OCI-LY3 (cell line): ENCODE data around the gene EFNA5.

Experiments used
- H2AFZ ChIP-seq: fragments of 200-600, 300-600 bp; shearing (Covaris generic); 2 replicates; pipeline ENCODE4 v1.6.0; 2014; ENCODE audit warnings: antibody characterized with exemption, low read depth, low read length
- H3K27ac ChIP-seq: fragments of 200-600, 300-600 bp; sonication (generic); 2 replicates; pipeline ENCODE4 v1.5.1; 2014; ENCODE audit warnings: mild to moderate bottlenecking, low read length, moderate library complexity, mixed read lengths
- H3K27me3 ChIP-seq: fragments of 200-600, 300-600 bp; sonication (generic); 2 replicates; pipeline ENCODE4 v1.6.1; 2014; ENCODE audit warnings: low read depth, low read length, mixed read lengths
- H3K36me3 ChIP-seq: fragments of 200-600, 300-600 bp; sonication (generic); replicated peaks from 2 replicates; pipeline ENCODE3; 2014; ENCODE audit warnings: low read depth, low read length, mixed read lengths
- H3K4me1 ChIP-seq: fragments of 300-600, 200-600 bp; sonication (generic); 2 replicates; pipeline ENCODE4 v1.6.1; 2014; ENCODE audit warnings: low read length, mixed read lengths
- H3K4me2 ChIP-seq: fragments of 200-600, 300-600 bp; sonication (generic); 2 replicates; pipeline ENCODE4 v1.6.1; 2014; ENCODE audit warnings: low read length, mixed read lengths
- H3K4me3 ChIP-seq: fragments of 300-600, 200-600 bp; sonication (generic); 2 replicates; pipeline ENCODE4 v1.5.1; 2014; ENCODE audit warnings: antibody characterized with exemption, mild to moderate bottlenecking, low read length, moderate library complexity
- H3K79me2 ChIP-seq: fragments of 300-600, 200-600 bp; shearing (Covaris generic); 2 replicates; pipeline ENCODE4 v1.6.1; 2014; ENCODE audit warnings: mild to moderate bottlenecking, low read length, mixed read lengths
- H3K9ac ChIP-seq: fragments of 300-600, 200-600 bp; shearing (Covaris generic); 2 replicates; pipeline ENCODE4 v1.6.0; 2014; ENCODE audit warnings: mild to moderate bottlenecking, low read length, moderate library complexity
- H3K9me3 ChIP-seq: fragments of 200-600, 300-600 bp; shearing (Covaris generic); 2 replicates; pipeline ENCODE4 v1.6.1; 2014; ENCODE audit warnings: low read length, mixed read lengths; ENCODE audit not compliant: insufficient read depth
- H4K20me1 ChIP-seq: fragments of 200-600, 300-600 bp; sonication (generic); 2 replicates; pipeline ENCODE4 v1.6.1; 2016; ENCODE audit warnings: low read length, mixed read lengths; ENCODE audit not compliant: insufficient read depth
- EZH2phosphoT487 ChIP-seq: fragments of 200-600 bp; shearing (Covaris generic); IDR thresholded peaks from 2 replicates; pipeline ENCODE4 v1.6.1; 2018; ENCODE audit warnings: antibody characterized with exemption, mixed run types, low read depth
- TF ChIP-seq, protein P1 (sequence below): fragments of 200-600, 300-600 bp; sonication (generic); IDR thresholded peaks from 2 replicates; pipeline ENCODE4 v1.5.1; 2014; ENCODE audit warnings: antibody characterized with exemption, low read length, low read depth

EFNA5 gene

DNA sequence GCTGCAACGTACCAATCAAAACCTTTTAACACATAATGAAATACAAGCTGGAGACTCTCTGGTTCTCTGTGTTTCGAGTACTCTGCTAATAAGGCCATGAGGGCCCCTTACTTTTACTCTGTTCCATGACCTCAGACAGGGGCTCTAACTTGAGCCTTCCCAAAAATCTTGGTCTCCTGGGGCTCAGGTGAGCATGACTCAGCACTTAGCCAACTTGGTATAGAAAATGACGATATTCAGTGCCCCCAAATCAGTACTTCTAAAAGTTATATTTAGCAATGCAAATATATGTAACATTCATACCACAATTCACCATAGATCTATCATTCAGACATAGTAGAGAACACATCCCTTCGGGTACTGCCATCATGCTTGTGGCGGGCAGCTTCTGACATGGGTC lies 278.9 kb downstream of the EFNA5 start:
- H3K4me1 ChIP-seq, result peaks cover 39% of the 10 kb centered on the region
- no peak overlapping the region for H3K27ac ChIP-seq
- H3K4me3 ChIP-seq, result no peak overlapping the region
- TF ChIP-seq, protein P1, sequence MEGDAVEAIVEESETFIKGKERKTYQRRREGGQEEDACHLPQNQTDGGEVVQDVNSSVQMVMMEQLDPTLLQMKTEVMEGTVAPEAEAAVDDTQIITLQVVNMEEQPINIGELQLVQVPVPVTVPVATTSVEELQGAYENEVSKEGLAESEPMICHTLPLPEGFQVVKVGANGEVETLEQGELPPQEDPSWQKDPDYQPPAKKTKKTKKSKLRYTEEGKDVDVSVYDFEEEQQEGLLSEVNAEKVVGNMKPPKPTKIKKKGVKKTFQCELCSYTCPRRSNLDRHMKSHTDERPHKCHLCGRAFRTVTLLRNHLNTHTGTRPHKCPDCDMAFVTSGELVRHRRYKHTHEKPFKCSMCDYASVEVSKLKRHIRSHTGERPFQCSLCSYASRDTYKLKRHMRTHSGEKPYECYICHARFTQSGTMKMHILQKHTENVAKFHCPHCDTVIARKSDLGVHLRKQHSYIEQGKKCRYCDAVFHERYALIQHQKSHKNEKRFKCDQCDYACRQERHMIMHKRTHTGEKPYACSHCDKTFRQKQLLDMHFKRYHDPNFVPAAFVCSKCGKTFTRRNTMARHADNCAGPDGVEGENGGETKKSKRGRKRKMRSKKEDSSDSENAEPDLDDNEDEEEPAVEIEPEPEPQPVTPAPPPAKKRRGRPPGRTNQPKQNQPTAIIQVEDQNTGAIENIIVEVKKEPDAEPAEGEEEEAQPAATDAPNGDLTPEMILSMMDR, result no peak
- TF ChIP-seq EZH2phosphoT487, result no peak
- H4K20me1 ChIP-seq, result no peaks in the 10 kb centered on the region
- H3K4me2 ChIP-seq, result no peak overlapping the region
- no peaks in the 10 kb centered on the region for H3K36me3 ChIP-seq
- H3K9me3 ChIP-seq, result no peaks in the 10 kb centered on the region
- no peak overlapping the region for H3K9ac ChIP-seq
- no peak overlapping the region for H2AFZ ChIP-seq
- H3K79me2 ChIP-seq, result no peaks in the 10 kb centered on the region
- H3K27me3 ChIP-seq, result peaks cover 10% of the 10 kb centered on the region

DNA sequence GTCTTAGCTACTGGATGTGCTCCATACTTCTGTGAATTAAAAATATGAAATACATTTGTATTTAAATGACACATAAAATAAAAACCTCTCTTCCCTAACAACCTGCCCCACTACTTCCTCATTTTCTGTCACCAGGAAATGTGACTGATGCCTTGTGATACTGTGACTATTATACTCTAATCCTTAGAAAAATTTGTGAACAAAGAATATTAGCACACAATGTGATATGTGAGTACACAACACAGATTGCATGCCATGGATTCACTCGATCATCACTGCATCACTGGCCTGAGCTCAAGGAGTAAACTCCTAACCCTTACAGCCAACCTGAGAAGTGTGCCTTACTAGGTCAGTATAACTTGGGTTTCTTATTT lies 281.0 kb downstream of the EFNA5 start:
- H3K36me3 ChIP-seq, result no peaks in the 10 kb centered on the region
- H3K4me3 ChIP-seq, result no peak overlapping the region
- H3K79me2 ChIP-seq, result no peaks in the 10 kb centered on the region
- H3K9ac ChIP-seq, result no peak overlapping the region
- no peaks in the 10 kb centered on the region for H4K20me1 ChIP-seq
- H3K4me2 ChIP-seq, result no peak overlapping the region
- H3K27me3 ChIP-seq, result peaks cover 10% of the 10 kb centered on the region
- H2AFZ ChIP-seq, result no peak overlapping the region
- TF ChIP-seq EZH2phosphoT487, result no peak
- TF ChIP-seq, protein P1, result no peak
- H3K27ac ChIP-seq, result no peak overlapping the region
- H3K4me1 ChIP-seq, result peaks cover 22% of the 10 kb centered on the region
- no peaks in the 10 kb centered on the region for H3K9me3 ChIP-seq

DNA sequence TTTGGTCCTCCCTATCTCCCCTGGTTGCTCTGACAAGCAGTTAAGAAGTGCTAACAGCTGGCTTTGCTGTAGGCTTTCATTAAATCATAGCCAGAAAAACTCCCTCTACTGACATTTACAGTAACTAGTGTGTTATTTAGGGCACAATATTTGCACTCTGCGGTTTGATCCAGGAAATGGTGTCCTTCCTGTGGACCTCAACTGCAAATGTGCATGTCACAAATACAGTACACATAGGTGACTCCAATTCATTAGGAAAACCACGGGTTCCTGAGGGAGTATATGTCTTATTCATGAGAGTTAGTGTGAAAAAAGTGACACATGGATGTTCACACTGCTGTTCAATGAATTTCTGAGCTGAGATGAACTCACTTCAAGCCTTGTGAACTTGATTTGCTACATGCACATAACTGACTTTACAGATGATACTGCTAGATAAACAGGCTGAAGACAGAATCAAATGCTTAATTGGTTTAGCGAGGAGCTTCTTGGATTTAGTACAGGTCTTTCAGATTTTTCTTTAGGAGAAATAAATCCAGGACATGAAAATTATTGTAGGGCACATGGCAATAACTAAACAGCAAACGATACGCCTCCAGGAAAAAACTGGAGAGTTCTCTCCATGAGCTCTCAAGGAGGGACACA lies 281.5 kb downstream of the EFNA5 start:
- H3K9ac ChIP-seq, result no peak overlapping the region
- H3K27me3 ChIP-seq, result peaks cover 10% of the 10 kb centered on the region
- H3K4me2 ChIP-seq, result peak overlapping the region; percentile 0; the same call in 1 of the 2 replicates
- no peak overlapping the region for H3K27ac ChIP-seq
- H3K9me3 ChIP-seq, result no peaks in the 10 kb centered on the region
- H3K4me1 ChIP-seq, result peaks cover 22% of the 10 kb centered on the region
- H3K79me2 ChIP-seq, result no peaks in the 10 kb centered on the region
- TF ChIP-seq, protein P1, result no peak
- TF ChIP-seq EZH2phosphoT487, result no peak
- H3K4me3 ChIP-seq, result no peak overlapping the region
- H4K20me1 ChIP-seq, result no peaks in the 10 kb centered on the region
- H2AFZ ChIP-seq, result no peak overlapping the region
- no peaks in the 10 kb centered on the region for H3K36me3 ChIP-seq

DNA sequence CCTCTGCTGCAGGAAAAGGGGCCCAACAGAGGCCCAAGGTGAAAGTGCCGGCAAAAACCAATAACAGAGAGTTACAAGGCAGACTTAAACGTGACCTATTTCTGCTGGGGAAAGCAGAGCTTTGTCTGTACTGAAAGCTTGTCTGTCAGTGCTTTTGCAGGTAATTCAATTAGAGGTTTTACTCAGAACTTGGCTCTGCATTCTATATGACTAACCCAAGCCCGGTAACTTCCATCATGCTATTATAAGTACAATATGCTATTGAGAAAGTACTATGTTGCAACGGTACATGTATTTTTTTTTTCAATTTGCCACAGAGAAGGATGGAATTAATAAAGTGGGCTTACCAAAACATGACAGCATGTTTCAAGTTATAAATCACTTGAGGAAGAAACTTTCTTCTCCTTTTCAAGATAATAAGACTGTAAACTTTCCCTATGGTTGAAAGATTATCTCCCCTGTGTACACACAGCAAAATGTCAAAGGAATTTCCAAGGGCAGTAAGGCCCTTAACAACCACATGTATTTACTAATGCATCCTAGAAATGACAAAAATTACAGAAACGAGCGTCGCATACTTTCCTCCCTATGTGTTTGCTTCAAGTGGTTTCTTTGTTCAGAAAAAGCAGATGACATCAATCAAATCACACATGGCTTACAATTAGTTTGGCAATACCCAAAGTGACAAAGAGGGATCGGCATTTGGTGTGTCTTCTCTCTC lies 282.4 kb downstream of the EFNA5 start:
- no peaks in the 10 kb centered on the region for H3K79me2 ChIP-seq

More for the DNA sequence above, 282.4 kb downstream of the EFNA5 start:
- H3K9ac ChIP-seq, result no peak overlapping the region
- 0 out of 2 replicates have a peak overlapping the region, but pooled peaks have one; percentile 30 for H2AFZ ChIP-seq
- TF ChIP-seq, protein P1, result no peak
- no peak for TF ChIP-seq EZH2phosphoT487
- H3K4me2 ChIP-seq, result peak overlapping the region; percentile 14; the same call in 1 of the 2 replicates
- H3K9me3 ChIP-seq, result no peaks in the 10 kb centered on the region
- H3K4me1 ChIP-seq, result peaks cover 22% of the 10 kb centered on the region
- H3K36me3 ChIP-seq, result no peaks in the 10 kb centered on the region
- no peak overlapping the region for H3K4me3 ChIP-seq
- H4K20me1 ChIP-seq, result no peaks in the 10 kb centered on the region
- H3K27ac ChIP-seq, result no peak overlapping the region
- peaks cover 10% of the 10 kb centered on the region for H3K27me3 ChIP-seq
